K562 (cell line): ENCODE measurements around the gene NPR1. TPM values are rescaled to one million over a fixed set of nuclear protein-coding genes. Genes with fewer than 3 reads are reported as not detected.
A peak's percentile ranks its signal among the peaks of the same experiment; 100 is the strongest.

Experiments used
- ARNT ChIP-seq, 2 experiments: fragments of 450-650 bp; IDR thresholded peaks; 2 replicates each; pipeline ENCODE4 v1.6.1; 2016; ENCODE audit warnings: mild to moderate bottlenecking in 1 of 2
- CTCFL ChIP-seq: IDR thresholded peaks from 2 replicates; pipeline ENCODE4 v1.6.1; 2011; ENCODE audit warnings: borderline replicate concordance, low read depth, mild to moderate bottlenecking, moderate library complexity, low read length; ENCODE audit not compliant: insufficient read depth, poor library complexity, severe bottlenecking
- E2F5 ChIP-seq: sonication (generic); formaldehyde crosslinking; IDR thresholded peaks from 2 replicates; pipeline ENCODE4 v1.8.0; 2022; ENCODE audit warnings: mild to moderate bottlenecking, missing genetic modification reagents
- ERF ChIP-seq: fragments of 450-650 bp; formaldehyde crosslinking; IDR thresholded peaks from 2 replicates; pipeline ENCODE4 v1.4.0; 2020; ENCODE audit warnings: mild to moderate bottlenecking, mixed read lengths
- GTF3C2 ChIP-seq: IDR thresholded peaks from 3 replicates; pipeline ENCODE4 v1.6.1; 2011; ENCODE audit warnings: borderline replicate concordance, mild to moderate bottlenecking, moderate library complexity; ENCODE audit not compliant: insufficient read length; ENCODE audit errors: extremely low read depth
- HMG20A ChIP-seq: fragments of 450-650 bp; formaldehyde crosslinking; conservative IDR thresholded peaks from 2 replicates; pipeline ENCODE4 v1.4.0; 2020; ENCODE audit warnings: mild to moderate bottlenecking, mixed read lengths
- MYC ChIP-seq, 2 experiments: fragments of 250-450 bp in 1 of 2; sonication (Bioruptor Pico) in 1 of 2; IDR thresholded peaks; 2 replicates each; pipeline versions ENCODE4 v1.5.1 to v1.6.1; 2012 to 2021; ENCODE audit warnings: low read depth in 2 of 2, borderline replicate concordance in 1 of 2, improper control_type of control experiment in 1 of 2, low read length in 1 of 2, mild to moderate bottlenecking in 1 of 2, moderate library complexity in 1 of 2
- NR3C1 ChIP-seq: sonication (generic); formaldehyde crosslinking; IDR thresholded peaks from 2 replicates; pipeline ENCODE4 v1.8.1; 2022; ENCODE audit warnings: missing genetic modification reagents
- POLR2AphosphoS5 ChIP-seq: IDR thresholded peaks from 2 replicates; pipeline ENCODE4 v1.6.1; 2011; ENCODE audit warnings: mild to moderate bottlenecking, low read depth, low read length, moderate library complexity; ENCODE audit not compliant: control insufficient read depth, insufficient read depth
- RAD21 ChIP-seq, 2 experiments: fragments of 250-450 bp in 1 of 2; fragments of 450-650 bp in 1 of 2; sonication (Bioruptor Pico) in 1 of 2; formaldehyde crosslinking in 1 of 2; IDR thresholded peaks in 1 of 2; conservative IDR thresholded peaks in 1 of 2; 2 replicates each; pipeline versions ENCODE4 v1.4.0 to v1.8.0; 2020 to 2022; ENCODE audit warnings: mild to moderate bottlenecking in 2 of 2, moderate library complexity in 1 of 2
- SIX5 ChIP-seq, 2 experiments: IDR thresholded peaks; 2 replicates each; pipeline ENCODE4 v1.6.1; 2011; ENCODE audit warnings: low read length in 2 of 2, borderline replicate concordance in 1 of 2, low read depth in 1 of 2, mild to moderate bottlenecking in 1 of 2, moderate library complexity in 1 of 2; ENCODE audit not compliant: insufficient read depth in 1 of 2
- SNAPC5 ChIP-seq: fragments of 250-450 bp; sonication (Bioruptor Pico); IDR thresholded peaks from 2 replicates; pipeline ENCODE4 v1.8.0; 2021; ENCODE audit warnings: moderate library complexity, mild to moderate bottlenecking, inconsistent platforms
- TCFL5 ChIP-seq: fragments of 250-450 bp; sonication (Bioruptor Pico); conservative IDR thresholded peaks from 2 replicates; pipeline ENCODE4 v1.6.1; 2021; ENCODE audit warnings: mild to moderate bottlenecking, moderate library complexity, matching md5 sums
- THRA ChIP-seq: fragments of 450-650 bp; IDR thresholded peaks from 2 replicates; pipeline ENCODE4 v1.6.1; 2017; ENCODE audit warnings: mild to moderate bottlenecking, moderate library complexity
- ZBTB8A ChIP-seq: fragments of 450-650 bp; IDR thresholded peaks from 2 replicates; pipeline ENCODE4 v1.6.1; 2018; ENCODE audit warnings: mild to moderate bottlenecking, moderate library complexity; ENCODE audit not compliant: partially characterized antibody
- ZC3H4 ChIP-seq: sonication (generic); formaldehyde crosslinking; IDR thresholded peaks from 2 replicates; pipeline ENCODE4 v1.9.0; 2021; ENCODE audit warnings: missing genetic modification reagents, borderline replicate concordance
- ZNF57 ChIP-seq: fragments of 450-650 bp; formaldehyde crosslinking; IDR thresholded peaks from 2 replicates; pipeline ENCODE4 v1.4.0; 2020; ENCODE audit warnings: mild to moderate bottlenecking, moderate library complexity
- ZNF583 ChIP-seq: fragments of 250-450 bp; sonication (Bioruptor Pico); IDR thresholded peaks from 2 replicates; pipeline ENCODE4 v1.4.0; 2020
- polyA plus RNA-seq, 8 experiments: library from polyadenylated mRNA; depleted of rRNA in 4 of 8; stranded (reverse) in 5 of 8; unstranded in 3 of 8; fragments of >200 nt; fragmentation: Nextera tagmentation in 2 of 8; fragmentation: Illumina TruSeq in 1 of 8; extraction: Ambion mirVana in 2 of 8; extraction: Trizol in 1 of 8; gene quantifications; 2 replicates each; pipeline versions ENCODE4 v1.2.1 to v1.2.3, GENCODE V29; 2011 to 2014; ENCODE audit warnings: inconsistent platforms in 1 of 8, missing spikeins in 1 of 8
- total RNA-seq, 7 experiments: library from RNA; depleted of rRNA in 6 of 7; stranded (reverse); fragments of >200 nt in 6 of 7; fragmentation: Illumina TruSeq in 2 of 7; extraction: Trizol in 2 of 7; gene quantifications; 2 replicates each; pipeline versions ENCODE4 v1.2.1 to v1.2.3, GENCODE V29; 2011 to 2021; ENCODE audit warnings: low replicate concordance in 1 of 7

Gene NPR1
- total and polyA plus RNA-seq, 9 of the 15 experiments (the other 6 are each of a cell fraction or from before 2014, with no cell fraction given), result 0.05 to 0.16 (median 0.06) TPM; not detected in 6

- TF ChIP-seq CTCFL, result no peak
- TF ChIP-seq SNAPC5 (CRISPR knock-in tag), result no peak
- TF ChIP-seq HMG20A (CRISPR knock-in tag), result no peak
- 0 out of 2 replicates have a peak, but pooled peaks have one; percentile 86 for TF ChIP-seq ERF
- TF ChIP-seq ZC3H4 (CRISPR knock-in tag), result no peak
- no peak for TF ChIP-seq ARNT (IDR thresholded peaks at IDR 0.05)
- no peak for TF ChIP-seq NR3C1 (CRISPR knock-in tag)
- no peak for TF ChIP-seq THRA
- TF ChIP-seq MYC (IDR thresholded peaks at IDR 0.05; ENCODE audit: low read depth, low read length), result peak; percentile 73
- TF ChIP-seq MYC (CRISPR knock-in tag; IDR thresholded peaks at IDR 0.05; ENCODE audit: borderline replicate concordance, low read depth), result peak; percentile 84; the same call in 1 of the 2 replicates
- TF ChIP-seq ZNF57 (CRISPR knock-in tag), result 0 out of 2 replicates have a peak, but pooled peaks have one; percentile 24
- TF ChIP-seq E2F5, result no peak
- no peak for TF ChIP-seq GTF3C2
- TF ChIP-seq POLR2AphosphoS5, result peak; percentile 65
- TF ChIP-seq RAD21 (CRISPR knock-in tag; conservative IDR thresholded peaks at IDR 0.05 in 1 of 2, IDR thresholded peaks at IDR 0.05 in 1 of 2), result no peak
- TF ChIP-seq ZNF583 (CRISPR knock-in tag), result no peak
- TF ChIP-seq SIX5 (IDR thresholded peaks at IDR 0.05; ENCODE audit: borderline replicate concordance in 1 of 2, insufficient read depth in 1 of 2, low read depth in 1 of 2, low read length in 2 of 2), result no peak
- TF ChIP-seq ZBTB8A, result no peak
- TF ChIP-seq TCFL5 (CRISPR knock-in tag), result no peak
These were observed 49.2 kb downstream of the NPR1 start, which contains the start of gene INTS3 (continued) for GRCh38 chr1:153727463-153728304.
